Fibroblast of skin of right biceps (primary cell): ENCODE measurements around the gene UCK2.
A peak's percentile ranks its signal among the peaks of the same experiment; 100 is the strongest.
"Not testable (repeated sequence)": the region's sequence is repeated elsewhere in the genome, so short reads cannot be mapped to it uniquely, and the experiment has no call there.

Experiments used
- DNase-seq: peaks from one replicate; pipeline ENCODE4 v3.0.0-alpha.2; 2013

UCK2 gene

GRCh38 chr1:165827268-165828102 lies at the start of gene UCK2:
Gene UCK2 (plus strand): TSS chr1:165827614. CDS start chr1:165827834, 220 bp downstream.
- peak; percentile 76 for DNase-seq

- DNase-seq, result not testable (repeated sequence)
Observed at GRCh38 chr1:165778197-165778596, 49.2 kb upstream of the UCK2 start.

- DNase-seq, result not testable (repeated sequence)
Observed at GRCh38 chr1:165783519-165783918, 43.9 kb upstream of the UCK2 start.

- no peak for DNase-seq
Observed at GRCh38 chr1:165787741-165788140, 39.7 kb upstream of the UCK2 start.

GRCh38 chr1:165793951-165794350 lies 33.5 kb upstream of the UCK2 start:
- DNase-seq, result no peak

GRCh38 chr1:165795894-165796293 lies 31.5 kb upstream of the UCK2 start:
- no peak for DNase-seq

GRCh38 chr1:165799387-165799786 lies 28.0 kb upstream of the UCK2 start:
- no peak for DNase-seq

GRCh38 chr1:165804513-165804912 lies 22.9 kb upstream of the UCK2 start:
- not testable (repeated sequence) for DNase-seq

GRCh38 chr1:165807613-165808012 lies 19.8 kb upstream of the UCK2 start:
- DNase-seq, result no peak

- peak; percentile 26 for DNase-seq
Observed at GRCh38 chr1:165815725-165816124, 11.7 kb upstream of the UCK2 start.

GRCh38 chr1:165816157-165816556 lies 11.3 kb upstream of the UCK2 start:
- DNase-seq, result no peak

GRCh38 chr1:165816826-165817497 lies 10.5 kb upstream of the UCK2 start:
- no peak for DNase-seq

- DNase-seq, result no peak
Observed at GRCh38 chr1:165823552-165824268, 3.7 kb upstream of the UCK2 start.

GRCh38 chr1:165824269-165824643 lies 3.2 kb upstream of the UCK2 start:
- peak; percentile 10 for DNase-seq

- peak; percentile 15 for DNase-seq
Observed at GRCh38 chr1:165826565-165827267, 698 bp upstream of the UCK2 start.

- peak; percentile 53 for DNase-seq
Observed at GRCh38 chr1:165828103-165828668, 772 bp downstream of the UCK2 start.

GRCh38 chr1:165828669-165829329 lies 1.4 kb downstream of the UCK2 start:
- DNase-seq, result peak; percentile 87

- DNase-seq, result no peak
Observed at GRCh38 chr1:165829888-165830287, 2.5 kb downstream of the UCK2 start.

- no peak for DNase-seq
Observed at GRCh38 chr1:165831146-165831545, 3.7 kb downstream of the UCK2 start.

- DNase-seq, result no peak
Observed at GRCh38 chr1:165832902-165833301, 5.5 kb downstream of the UCK2 start.

GRCh38 chr1:165833358-165833757 lies 5.9 kb downstream of the UCK2 start:
- no peak for DNase-seq

GRCh38 chr1:165834229-165834628 lies 6.8 kb downstream of the UCK2 start:
- DNase-seq, result no peak
